ENCODE results near the gene C3orf62.

C3orf62 gene

GRCh38 chr3:49276475-49277382 lies at the start of gene C3orf62:
C3orf62 (minus strand) TSS chr3:49277232; CDS start chr3:49276872, 360 bp downstream.
- DNase-seq (ENCODE audit: low spot score): peak; percentile 85

DNA sequence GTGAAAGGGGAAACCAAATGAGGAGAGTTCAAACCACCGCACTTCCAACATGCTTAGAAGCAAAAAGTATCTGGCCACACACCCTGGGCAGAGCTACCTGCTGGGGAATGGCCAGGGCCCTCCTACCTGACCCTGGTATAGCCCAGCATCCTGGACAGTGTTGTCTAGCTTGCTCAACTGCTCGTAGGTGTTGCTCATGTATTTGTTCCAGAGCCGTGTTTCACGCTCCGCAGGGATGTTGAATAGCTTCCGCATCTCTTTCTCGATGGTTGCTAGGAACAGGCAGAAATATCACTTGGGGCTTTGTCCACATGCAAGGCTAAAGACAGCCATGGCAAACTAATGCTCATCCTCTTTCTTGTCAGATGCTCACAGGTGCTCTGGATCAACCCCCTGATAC lies 47.7 kb upstream of the C3orf62 start:
- DNase-seq (ENCODE audit: low spot score): no peak

DNA sequence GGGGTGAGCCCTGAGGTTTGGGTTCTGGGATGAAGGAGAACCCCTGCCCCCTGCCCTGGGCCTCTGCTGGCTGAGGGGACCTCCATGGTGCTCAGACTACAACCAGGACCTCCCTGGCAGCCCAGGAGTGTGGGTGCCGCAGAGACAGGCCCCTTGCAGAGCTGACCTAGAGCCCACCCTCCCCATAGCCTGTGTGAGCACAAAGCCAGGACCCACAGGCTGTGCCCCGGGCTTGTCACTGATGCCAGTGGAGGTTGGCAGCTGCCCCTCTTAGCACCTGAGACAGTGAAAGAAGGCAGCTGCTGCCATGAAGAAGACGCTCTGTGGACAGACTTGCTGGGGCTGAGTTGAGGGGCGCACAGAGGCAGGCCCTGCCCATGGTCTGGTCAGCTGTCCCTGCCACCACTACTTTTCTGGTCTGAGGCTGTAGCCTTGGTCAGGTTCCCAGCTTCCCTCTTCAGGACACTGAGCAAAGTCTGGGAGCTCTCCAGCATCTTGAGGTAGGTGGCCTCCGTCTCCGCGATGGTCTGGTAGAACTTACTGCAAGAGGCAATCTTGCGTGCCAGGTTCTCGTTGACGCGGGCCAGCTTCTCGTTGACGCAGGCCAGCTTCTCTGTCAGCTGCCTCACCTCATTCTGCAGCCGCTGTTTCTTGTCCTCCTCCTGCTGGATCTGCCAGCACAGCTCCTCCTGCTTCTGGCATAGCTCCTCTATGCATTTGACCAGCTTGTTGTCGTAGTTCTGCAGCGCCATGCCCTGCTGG lies 39.8 kb upstream of the C3orf62 start:
- no peak for DNase-seq (ENCODE audit: low spot score)

DNA sequence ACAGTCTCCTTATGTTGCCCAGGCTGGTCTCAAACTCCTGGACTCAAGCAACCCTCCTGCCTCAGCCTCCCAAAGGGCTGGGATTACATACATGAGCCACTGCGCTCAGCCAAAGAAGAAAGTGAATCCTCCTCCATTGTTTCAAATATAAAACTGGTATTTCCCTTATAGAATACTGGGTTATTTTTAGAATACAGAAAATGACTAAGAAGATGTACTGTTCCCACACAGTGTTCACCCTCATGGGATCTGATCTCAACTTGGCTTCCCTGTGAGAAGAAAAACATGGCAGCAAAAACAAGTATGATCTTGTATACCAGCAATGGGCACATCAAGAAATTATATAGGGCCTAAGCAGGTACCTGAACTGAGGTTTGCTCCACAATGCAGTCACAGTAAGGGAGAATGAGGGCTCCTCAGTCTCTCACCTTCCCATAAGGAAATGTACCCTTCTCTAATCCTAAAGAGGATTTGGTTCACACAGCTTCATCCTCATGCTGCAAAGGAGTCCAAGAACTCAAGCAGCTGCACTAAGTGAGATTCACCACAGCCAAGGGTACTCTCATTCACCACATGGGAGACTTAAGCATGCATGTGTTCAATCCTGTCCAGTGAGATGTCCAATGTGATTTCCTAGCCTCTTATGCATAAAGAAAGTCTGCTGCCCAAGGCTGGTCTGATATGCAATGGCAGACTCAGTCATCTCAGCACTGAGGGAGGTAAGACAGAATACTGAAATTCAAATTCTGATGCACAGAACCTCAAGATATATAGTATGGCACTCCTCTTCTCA lies 37.1 kb upstream of the C3orf62 start:
- no peak for DNase-seq (ENCODE audit: low spot score)

DNA sequence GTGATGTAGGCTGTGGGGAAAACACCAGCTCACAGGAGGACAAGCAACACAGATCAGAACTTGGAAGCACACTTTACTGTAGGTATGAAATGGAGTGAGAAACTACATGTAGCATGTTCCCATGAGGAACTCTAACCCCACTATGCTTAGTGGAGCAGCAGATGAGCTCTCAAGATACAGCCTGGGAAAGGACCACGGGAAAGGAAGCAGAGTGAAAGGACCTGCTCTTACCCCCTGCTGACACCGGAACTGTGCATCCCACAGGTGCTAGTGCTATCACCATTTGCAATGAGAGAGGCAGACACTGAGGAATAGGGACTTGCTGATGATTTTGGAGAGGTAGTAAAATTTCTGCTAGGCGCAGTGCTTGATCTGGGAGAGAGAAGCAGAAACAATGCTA lies 34.3 kb upstream of the C3orf62 start:
- no peak for DNase-seq (ENCODE audit: low spot score)

DNA sequence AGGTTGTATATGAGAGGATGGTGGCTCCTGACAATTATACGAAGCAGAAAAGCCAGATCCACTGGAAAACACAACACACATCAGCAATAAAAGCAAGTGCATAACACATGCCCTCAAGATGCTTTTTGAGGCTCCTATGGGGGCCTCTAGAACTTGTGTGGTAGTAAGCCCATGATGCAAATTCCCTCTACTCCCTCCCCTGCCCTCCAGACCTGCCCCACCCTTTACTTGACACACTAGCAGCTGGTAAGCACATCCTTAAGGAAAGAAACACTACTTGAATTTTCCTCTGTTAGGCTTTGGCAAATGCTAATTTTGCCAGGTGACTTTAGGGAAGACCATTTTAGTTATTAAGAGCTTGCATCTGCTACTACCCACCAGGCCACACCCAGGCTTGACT lies 33.6 kb upstream of the C3orf62 start:
- DNase-seq (ENCODE audit: low spot score): no peak

DNA sequence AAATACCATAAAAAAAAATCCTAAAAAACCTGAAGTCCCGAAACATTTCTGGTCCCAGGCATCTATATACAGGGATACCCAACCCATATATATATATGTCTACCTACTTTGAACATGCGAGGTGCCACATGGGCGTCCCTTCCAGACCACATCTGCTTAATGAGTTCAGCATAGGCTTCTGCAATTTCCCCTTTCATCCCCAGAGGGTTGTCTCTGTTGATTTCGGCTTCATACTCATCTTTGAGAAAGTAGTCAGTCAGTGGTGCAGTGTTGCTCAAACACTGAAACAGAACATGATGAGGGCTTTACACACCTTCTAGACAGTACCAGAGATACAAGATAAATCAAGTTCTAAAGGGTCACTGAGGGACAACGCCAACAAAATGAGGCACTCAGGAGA lies 28.6 kb upstream of the C3orf62 start:
- no peak for DNase-seq (ENCODE audit: low spot score)

GRCh38 chr3:49302613-49303012 lies 25.6 kb upstream of the C3orf62 start:
- DNase-seq (ENCODE audit: low spot score): no peak

- no peak for DNase-seq (ENCODE audit: low spot score)
Observed at GRCh38 chr3:49300595-49300994, 23.6 kb upstream of the C3orf62 start.

- no peak for DNase-seq (ENCODE audit: low spot score)
Observed at GRCh38 chr3:49298511-49298910, 21.5 kb upstream of the C3orf62 start.

DNA sequence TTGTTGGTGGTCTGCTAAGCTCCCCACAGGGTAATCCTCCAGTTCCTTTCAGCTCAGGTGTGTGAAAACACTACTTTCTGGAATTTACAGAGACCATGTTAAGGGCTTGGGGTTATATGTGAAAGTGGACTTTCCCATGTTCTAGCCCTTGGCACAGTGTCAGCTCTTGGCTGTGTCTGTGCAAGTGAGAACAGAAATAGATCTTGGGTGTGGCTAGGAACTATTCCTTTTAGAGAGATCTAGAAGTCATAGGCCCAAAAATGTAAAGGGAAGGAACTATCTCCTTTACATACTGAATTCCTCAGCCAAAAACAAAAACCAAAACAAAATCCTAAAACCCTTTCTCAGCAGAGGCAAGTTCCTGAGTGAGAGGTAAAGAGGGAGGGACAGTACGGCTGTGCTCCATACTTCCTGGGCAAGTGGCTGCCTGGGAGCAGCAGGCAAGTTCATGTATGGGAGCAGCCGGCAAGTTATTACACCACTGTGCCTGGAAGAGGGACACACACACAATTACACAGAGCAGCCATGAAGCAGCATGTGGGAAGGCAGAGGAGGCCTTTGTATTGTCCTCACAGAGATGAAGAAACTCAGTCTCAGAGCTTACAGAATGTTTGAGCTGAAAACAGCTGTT lies 19.9 kb upstream of the C3orf62 start:
- no peak for DNase-seq (ENCODE audit: low spot score)

DNA sequence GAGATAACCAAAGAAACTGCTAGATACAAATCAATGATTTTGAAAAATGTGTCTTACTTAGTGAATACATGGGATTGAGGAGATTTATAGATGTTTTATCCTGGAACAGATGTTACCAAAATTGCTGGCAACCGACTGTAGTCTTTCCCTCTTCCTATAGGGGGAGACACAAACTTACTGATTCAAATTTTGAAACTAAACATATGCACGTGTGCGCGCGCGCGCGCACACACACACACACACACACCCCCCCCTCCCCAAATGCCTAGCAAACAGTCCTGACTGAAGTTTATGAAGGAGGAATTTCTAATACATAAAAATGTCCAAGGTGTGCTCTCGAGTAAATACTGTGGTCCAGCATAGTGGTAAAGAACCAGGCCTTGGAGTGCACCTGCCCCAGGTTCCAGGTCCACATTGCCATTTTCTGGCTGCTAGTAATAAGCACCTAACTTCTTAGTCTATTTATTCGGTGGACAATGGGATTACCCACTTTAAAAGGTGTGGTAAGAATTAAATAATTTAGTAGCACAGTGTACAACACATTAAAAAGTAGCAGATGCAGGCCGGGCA lies 18.5 kb upstream of the C3orf62 start:
- DNase-seq (ENCODE audit: low spot score): peak; percentile 55

- DNase-seq (ENCODE audit: low spot score): no peak
Observed at GRCh38 chr3:49294343-49294742, 17.3 kb upstream of the C3orf62 start.

GRCh38 chr3:49283997-49284396 lies 7.0 kb upstream of the C3orf62 start:
- no peak for DNase-seq (ENCODE audit: low spot score)

GRCh38 chr3:49279376-49279775 lies 2.3 kb upstream of the C3orf62 start:
- no peak for DNase-seq (ENCODE audit: low spot score)

- no peak for DNase-seq (ENCODE audit: low spot score)
Observed at GRCh38 chr3:49278548-49278947, 1.5 kb upstream of the C3orf62 start.

DNA sequence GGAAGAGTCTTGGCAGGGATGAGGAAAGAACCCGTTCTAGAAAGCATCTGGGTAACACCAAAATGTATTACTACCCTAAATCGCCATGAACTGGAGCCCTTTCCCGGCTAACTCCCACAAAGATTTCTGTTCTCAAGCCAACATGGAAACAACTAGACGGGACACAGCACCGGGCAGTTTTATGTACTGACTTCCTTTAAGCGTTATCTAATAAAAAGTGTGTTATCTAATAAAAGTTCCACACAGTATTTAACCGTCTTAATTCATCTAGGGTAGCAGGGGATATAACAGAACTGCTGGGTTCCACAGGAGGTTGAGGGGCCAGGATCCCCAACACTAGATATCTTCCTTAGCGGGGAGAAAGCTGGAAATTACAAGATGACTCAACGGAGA lies 347 bp upstream of the C3orf62 start:
- peak; percentile 25 for DNase-seq (ENCODE audit: low spot score)

- DNase-seq (ENCODE audit: low spot score): no peak
Observed at GRCh38 chr3:49273825-49274532, 3.1 kb downstream of the C3orf62 start.

DNA sequence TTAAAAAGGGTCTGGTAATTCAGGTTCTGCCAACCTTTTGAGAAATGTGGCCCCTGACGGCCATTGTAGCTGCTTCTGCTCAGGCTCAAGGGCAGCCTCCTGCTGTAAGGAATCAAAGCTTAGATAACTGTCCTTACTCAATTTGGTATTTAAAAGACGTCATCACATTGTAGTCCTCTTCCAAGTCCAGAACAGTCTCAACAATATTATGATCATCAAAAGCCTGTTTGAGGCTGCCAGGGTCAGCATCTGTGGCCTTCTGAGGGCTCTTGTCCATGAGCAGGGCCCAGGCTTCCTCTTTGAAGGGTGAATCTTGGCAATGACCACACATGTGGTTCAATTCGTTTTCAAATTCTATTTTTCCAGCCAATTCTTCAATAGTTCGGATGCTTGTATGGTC lies 6.0 kb downstream of the C3orf62 start:
- no peak for DNase-seq (ENCODE audit: low spot score)

DNA sequence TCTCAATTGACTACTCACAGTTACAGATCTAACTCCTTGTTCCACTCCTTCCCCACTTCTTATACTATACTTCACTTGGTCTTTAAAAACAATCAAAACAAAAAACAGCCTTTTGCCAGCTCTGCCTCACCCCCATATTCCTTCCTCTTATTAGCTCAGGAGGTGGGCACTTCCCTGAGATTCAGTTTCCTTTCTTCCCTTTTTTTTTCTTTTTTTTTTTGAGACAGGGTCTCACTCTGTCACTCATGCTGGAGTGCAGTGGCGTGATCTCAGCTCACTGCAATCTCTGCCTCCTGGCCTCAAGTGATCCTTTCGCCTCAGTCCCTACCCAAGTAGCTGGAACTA lies 6.9 kb downstream of the C3orf62 start:
- DNase-seq (ENCODE audit: low spot score): no peak

All from COLO829 (cell line).